ENCODE results near the gene ANXA3.

Gene ANXA3

GRCh38 chr4:78648640-78649363 lies 97.2 kb downstream of the ANXA3 start:
- no peak for DNase-seq

- no peak for DNase-seq
Measured at GRCh38 chr4:78650106-78651024, 98.8 kb downstream of the ANXA3 start.

DNA sequence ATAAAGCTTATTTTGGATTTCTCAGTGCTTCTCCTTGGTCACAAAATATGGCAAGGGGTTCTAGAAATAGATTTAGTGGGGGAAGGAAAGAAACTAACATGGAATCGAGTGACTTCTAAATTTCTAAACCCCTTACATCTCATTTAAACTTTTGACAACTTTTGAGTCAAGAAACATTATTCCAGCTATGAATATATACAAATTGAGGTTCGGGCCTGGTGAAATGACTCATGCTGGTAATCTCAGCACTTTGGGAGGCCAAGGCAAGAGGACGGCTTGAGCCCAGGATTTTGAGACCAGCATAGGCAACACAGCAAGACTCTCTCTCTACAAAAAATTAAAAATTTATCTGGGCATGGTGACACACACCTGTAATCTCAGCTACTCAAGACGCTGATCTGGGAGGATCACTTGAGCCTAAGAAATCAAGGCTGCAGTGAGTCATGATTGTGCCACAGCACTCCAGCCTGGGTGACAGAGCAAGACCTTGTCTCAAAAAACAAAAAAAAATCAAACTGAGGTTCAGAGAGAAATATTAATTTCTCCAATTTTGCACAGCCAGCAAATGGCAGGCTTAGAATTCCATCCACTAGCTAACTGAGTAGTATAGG lies 99.8 kb downstream of the ANXA3 start:
- DNase-seq = no peak

GRCh38 chr4:78652282-78652876 lies 100.8 kb downstream of the ANXA3 start:
- DNase-seq = no peak

DNA sequence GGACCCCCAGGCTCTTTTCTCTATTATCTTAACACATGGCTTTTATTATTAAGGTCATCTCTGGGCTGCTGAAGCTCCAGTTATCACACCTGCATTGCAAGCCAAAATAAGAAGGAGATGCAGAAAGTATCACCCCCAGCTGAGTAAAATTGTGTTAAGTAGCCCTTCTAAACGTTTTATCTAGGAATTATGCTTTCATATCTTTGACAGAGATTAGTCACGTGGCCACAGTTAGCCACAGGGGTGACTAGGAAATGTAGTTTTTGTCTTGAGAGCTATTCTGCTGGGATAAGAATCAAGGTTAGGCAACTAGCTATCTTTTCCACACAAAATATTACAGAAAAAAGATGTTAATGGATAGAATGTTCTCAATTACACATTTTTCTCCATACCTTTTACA lies 102.1 kb downstream of the ANXA3 start:
- DNase-seq = no peak

- DNase-seq = no peak
Measured at GRCh38 chr4:78654807-78655206, 103.2 kb downstream of the ANXA3 start.

DNA sequence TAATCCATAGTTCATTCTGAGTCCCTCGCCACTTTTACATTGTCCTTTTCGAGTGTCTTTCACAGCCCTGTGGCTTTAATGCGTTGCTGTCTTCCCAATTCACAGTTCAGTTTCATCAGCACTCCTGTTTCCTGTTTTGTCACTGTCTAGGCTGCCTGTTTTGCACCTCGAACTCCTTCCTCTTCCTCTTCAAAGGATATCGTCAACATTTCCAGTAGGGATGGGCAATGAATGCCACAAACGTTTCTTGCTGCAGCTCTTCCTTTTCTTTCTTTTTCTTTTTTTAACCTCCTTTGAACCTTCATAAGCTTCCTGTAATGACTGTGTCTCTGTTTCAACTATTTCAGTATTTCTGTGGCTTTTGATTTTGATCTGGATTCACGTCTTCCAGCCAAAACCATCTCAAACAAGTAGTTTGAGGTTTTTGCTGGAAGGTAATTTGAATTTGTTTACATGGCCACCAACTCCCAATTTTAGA lies 105.4 kb downstream of the ANXA3 start:
- no peak for DNase-seq

- no peak for DNase-seq
Measured at GRCh38 chr4:78659264-78659663, 107.7 kb downstream of the ANXA3 start.

GRCh38 chr4:78659665-78660064 lies 108.1 kb downstream of the ANXA3 start:
- DNase-seq = no peak
